Inflammatory macrophage (primary cell): Measurements from ENCODE around the gene TSSK2.

Experiments used
- DNase-seq, 2 donors: peaks; one replicate each; pipeline ENCODE4 v3.0.0-alpha.2; 2020 to 2022

TSSK2 gene

DNA sequence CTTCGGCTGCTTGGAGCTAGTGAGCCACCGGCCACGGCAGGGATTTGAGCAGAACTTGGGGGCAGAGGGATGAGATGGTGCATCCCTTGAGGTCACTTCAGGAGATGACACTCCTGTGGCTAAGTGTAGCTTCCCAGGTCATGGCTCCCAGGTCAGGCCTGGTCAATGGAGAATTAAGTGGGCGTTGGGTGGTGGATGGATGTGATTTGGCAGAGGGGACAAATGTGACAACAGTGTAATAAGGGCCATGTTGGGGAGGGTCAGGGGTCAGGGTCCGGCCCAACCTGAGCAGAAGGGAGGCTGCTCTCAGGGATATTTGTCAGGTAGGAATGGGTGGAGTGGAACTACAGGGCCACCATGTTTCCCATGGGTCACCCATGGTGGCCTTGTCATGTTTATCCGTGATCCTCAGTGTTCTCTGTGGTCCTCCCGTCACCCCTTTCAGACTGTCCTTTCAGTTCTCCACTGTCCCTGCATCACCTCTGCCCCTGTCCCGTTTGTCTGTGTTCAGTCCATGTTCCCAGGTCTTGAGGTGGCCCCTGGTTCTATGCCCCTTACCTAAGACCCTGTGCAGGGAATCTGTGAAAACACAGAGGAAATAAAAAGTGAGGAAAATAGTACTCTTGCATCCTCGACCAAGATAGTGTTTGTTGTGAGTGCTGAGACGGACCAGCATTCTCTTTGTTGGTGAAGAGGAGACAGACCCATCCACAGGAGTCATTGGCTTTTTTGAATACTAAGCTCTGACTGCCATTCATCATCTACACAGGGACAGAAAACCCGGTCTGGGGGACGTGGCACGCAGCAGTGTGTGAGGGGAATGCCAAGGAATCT is 41.3 kb downstream of the TSSK2 start:
- peak in 1 of 2 donors; percentile 7 for DNase-seq

DNA sequence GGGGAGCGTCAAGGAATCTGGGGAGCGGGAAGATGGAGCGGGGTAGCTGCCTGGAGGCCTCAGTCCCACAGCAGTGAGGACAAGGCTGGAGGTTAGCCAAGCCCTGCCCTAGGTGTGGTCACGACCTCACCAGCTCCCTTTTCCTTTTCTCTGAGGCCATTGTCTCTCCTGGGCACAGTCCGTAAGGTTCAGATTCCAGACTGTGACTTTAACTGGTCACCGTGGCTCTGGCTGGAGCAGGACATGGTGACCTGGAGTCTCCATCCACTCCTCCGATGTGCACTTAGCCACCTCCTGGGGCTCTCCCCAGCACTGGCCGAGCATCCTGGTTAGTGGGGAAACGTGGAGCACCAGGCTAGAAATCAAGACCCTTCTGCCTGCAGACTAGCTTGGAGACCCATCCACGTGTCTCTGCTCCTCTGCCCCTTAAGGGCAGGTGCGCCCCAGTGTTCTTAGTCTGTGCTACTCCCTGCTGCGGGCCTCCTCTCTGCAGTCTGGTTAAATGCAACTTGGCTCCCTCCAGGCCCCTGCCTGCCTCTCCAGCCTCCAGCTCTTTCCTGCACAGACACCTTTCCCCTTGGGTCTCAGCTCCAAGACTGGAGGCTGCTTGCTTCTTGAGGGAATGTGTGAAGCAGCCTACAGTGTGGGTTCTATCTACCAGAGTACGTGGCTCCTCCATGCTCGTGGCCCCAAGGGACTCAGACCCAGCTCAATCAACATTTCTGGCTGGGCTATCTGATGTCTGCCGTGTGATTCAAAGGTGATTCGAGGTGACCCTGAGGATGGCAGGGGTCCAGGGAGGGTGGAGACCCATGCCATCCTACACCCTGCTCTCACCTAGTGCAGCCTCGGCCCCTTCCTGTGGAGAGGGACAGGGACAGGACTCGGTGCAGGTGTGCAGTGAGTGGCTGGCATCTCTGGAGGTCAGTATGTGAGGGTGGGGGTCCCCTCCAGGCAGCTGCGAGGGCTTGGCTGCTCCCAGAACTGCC is 42.2 kb downstream of the TSSK2 start:
- no peak for DNase-seq

DNA sequence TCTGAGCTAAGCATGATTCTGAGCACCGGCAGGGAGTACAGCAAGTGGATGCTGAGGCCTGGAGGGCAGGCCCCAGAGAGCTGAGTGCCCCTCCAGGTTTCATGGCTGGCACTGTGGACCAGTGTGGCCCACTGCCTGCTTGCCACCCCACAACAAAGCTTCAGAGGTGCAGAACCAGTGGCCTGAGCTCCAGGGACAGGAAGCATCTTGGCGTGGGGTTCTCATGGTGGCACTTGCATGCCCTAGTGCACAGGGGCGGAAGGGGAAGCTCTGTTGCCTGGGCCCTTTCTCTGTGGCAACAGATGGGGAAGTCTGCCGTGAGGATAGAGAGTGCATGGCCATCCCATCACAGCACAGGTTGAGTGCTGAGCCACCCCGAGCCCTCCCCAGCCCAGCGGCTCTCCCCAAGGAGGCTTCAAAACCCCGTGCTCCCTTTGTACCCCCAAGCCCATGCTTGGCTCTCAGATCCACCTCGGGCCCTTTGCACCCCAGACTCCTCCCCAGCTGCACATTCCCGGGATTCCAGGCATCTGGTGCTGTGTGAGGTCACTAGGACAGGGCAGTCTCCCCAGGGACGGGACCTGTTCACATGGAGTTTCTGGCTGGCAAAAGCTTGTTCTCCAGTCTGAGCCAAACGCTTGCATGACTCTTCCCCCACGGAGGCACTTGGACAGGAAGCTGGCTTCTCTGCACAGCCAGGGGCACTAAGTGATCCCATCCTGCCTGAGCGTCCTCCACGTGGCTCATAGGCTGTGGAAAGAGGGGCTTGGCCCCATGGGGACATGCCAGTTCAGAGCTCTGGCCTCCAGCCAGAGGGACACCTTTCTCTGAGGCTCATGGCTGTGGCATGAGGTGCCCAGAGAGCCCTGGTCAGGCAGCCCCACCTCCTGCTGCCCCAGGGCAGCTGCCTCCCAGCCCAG is 43.3 kb downstream of the TSSK2 start:
- DNase-seq = peak; percentile 75 to 80

- DNase-seq = no peak
Observed at GRCh38 chr22:19175026-19175601, 44.0 kb downstream of the TSSK2 start.

- no peak for DNase-seq
Observed at GRCh38 chr22:19175602-19176174, 44.6 kb downstream of the TSSK2 start.

GRCh38 chr22:19176175-19176643 is 45.1 kb downstream of the TSSK2 start:
- no peak for DNase-seq

GRCh38 chr22:19176732-19177131 is 45.6 kb downstream of the TSSK2 start:
- no peak for DNase-seq

DNA sequence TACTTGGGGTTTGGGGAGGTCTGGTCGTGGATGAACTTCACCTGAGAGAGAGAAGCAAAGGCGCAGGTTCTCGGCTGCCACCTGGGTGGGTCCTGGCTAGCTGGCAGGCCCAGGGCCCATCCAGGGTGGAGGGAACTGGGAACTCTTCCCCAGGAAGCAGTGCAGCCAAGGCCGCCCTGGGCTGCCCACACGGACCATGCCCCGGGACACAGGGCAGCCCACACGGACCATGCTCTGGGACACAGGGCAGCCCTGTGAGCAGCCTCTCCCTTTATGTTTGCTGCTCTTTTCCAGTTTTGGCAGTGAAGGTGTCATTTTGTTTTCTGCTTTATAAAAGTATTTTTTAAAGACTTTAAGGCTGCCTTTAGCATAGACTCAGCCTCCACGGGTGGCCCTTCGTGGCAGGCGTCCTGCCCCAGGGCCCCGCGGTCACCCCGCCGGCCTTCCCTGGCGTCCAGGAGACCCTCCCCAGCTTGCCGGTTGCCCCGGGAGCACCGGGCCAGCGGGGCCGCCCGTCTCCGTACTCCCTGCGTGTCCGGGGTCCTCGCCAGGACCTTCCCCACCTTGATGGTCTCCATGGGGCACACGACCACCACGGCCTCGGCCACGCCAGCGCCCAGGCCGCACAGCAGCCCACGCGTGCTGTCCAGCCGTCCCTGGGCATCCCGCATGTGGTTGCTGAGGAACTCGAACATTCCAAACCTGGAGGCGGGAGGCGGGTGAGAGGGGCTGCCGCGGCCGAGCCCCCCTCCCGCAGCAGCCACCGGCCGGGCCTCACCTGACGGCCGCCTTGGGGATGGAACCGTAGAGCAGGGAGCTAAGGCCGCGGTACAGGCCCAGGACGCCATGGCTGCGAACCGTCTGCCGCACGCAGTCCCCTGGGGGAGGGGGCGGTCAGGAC is 46.3 kb downstream of the TSSK2 start:
- no peak for DNase-seq

- peak in 1 of 2 donors; percentile 39 for DNase-seq
Observed at GRCh38 chr22:19178065-19178656, 47.1 kb downstream of the TSSK2 start.

DNA sequence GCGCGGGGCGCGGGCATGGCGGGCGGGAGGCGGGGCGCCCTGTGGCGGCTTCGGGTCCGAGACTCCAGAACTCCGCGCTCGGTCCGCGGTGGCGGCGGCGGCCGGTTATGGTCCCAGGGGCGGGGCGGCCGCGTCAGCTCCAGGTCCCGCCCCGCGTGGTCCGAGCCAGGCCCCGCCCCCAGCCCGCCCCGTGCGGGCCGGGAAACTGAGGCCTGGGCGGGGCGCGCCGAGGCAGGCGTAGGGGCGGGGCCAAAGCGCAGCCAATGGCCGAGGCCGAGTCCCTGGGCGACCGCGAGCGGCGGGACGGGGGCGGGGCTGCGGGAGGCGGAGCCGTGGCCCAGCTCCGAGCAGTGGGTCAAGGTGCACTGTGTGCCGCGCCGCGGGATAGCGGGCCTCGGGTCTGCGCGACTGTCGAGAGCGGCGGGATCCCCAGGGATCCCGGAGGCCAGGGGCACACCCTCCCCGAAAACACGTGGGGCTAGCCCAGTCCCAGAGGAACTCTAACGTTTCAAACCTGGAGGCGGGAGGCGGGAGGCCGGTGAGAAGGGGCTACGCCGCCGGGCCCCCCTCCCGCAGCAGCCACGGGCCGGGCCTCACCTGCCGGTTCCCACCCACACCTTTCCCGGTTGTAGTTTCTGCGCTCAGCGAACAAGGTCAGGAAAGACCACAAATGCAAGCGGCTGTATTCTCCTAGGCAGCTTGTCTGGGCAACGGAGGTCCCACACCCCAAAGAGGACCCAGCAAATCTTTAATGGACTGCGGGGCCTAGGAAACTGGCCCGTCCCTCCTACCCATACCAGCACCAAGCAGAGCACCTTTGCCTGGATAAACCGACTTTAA is 47.8 kb downstream of the TSSK2 start, which contains the start of gene SLC25A1:
Gene SLC25A1 (minus strand): TSS at position 80 of the 840 bp plus-strand sequence. CDS start 63 bp downstream, at position 17.
- peak; percentile 92 to 95 for DNase-seq

DNA sequence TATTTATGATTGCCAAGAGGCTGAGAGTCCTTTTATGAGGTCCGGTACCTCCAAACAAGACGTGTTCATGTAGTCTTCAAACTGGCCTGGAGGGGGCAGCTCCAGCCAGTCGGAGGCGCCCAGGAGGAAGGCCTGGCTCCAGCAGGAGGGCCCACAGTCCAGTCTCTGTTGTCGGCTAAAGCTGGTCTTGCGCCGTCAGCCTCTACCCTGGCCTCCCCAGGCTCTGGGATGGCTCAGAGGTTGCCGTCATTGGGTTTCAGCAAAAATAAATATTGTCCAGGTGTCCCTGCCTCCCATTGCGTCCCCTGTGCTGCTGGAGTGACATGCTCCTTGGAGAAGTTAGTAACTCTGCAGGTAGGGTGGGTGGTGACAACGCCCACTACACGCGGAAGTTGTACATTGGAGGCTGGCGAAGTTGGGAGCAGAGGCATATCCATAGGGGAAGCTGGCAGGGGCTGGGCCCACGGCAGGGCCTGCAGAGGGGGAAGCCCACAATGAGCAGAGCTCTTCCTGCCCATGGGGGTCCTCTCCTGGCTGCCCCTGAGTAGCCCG is 48.5 kb downstream of the TSSK2 start:
- peak; percentile 57 to 85 for DNase-seq

GRCh38 chr22:19180234-19180633 is 49.1 kb downstream of the TSSK2 start:
- no peak for DNase-seq

DNA sequence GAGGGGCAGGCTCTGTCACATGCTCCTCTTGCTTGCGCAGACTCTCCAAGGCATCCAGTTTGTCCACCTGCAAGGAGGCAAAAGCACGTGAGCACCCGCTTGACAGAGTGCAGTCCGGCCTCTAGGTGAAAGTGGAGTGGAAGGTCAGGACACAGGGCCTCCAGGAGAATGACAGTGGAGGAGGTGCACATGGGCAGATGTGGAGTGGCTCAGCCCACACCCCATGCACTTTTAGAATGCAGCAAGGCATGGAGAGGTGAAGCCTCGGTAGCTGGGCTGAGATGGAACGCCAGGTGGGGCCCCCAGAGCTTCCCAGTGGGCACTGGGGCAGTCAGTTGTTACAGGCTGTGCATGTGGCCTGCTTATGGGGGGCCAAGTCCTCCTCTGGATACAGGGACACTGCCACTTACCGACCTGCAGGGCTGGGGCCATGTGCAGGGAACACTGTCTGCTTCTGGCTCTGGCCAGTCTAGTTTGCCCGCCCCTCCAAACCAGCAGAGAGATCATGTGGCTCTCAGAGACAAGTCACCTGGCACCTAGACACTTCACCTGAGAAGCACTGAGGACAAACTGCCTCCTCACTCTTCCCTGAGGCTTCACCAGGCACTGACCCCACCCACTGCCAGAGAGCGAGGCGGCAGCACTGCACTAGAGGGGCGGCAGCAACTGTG is 49.8 kb downstream of the TSSK2 start:
- DNase-seq = no peak

DNA sequence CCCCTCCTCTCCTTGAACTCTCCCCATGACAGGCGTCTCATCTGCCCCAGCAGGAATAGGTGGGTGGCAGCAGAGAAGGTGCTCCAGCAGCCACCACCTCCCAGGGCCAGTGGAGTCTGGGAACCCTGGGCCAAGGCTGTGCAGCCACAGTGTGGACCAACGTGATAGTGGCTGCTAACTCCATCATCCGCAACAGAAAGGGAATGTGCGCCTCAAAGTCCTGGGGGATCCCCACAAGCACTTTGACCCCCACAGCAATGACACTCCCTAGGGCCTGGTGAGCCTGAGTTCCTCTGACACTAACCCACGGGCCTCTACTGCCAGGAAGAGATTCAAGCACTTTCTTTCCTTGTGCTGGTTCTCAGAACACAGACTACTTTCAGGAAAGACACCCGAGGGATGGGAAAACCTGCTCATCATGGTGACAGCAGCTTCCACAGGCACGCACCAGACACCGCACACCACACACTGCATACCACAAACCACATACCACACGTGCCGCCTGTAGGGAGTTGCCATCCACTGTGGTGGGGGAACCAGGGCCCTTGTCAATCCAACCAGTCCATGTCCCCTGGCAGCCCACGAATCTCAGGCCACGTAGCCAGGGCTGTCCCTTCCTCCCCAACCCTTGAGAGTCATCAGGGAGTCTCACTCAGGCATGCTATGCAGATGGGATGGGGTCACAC is 50.8 kb downstream of the TSSK2 start:
- no peak for DNase-seq
